Erythroblast (primary cell): Measurements from ENCODE around the gene GLIS1.

ENCODE experiments used
- DNase-seq, 2 experiments: peaks; one replicate each; lab custom pipeline; 2025; lab: John Stamatoyannopoulos, UW
- GATA1 ChIP-seq: IDR thresholded peaks from 2 replicates; pipeline ENCODE4 v1.6.1; 2011; ENCODE audit warnings: low read depth, mild to moderate bottlenecking, control low read depth, low read length, moderate library complexity
- POLR2A ChIP-seq: IDR thresholded peaks from 2 replicates; pipeline ENCODE4 v1.6.1; 2011; ENCODE audit warnings: mild to moderate bottlenecking, low read length

GLIS1 gene

DNA sequence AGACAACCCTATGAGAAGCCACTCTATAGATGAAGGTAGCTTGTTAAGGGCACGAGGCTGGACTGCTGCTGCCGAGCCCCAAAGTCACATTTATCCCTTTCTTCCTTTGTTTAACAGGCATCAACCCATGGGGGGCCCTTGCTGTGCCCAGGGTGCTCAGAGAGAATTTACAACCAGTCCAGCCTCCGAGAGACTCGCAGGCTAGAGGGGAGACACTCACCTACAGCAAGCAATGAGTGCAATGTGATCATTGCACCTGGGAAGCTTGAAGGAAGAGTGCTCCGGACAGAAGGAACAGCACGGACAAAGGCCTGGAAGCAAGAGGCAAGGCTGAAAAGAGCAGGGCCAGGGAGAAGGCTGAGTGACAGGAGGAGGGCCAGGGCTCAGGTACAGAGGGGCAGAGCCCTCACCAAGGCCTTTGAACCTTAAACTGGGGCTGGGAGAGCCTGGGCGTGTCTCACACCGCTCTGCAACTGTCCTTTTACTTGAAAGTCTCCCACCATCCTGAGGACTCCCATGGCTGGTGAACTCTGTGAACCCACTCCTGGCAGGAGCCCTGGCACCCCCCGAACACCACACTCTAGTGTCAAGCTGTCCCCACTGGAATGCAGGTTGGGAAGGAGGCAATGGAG is 252.5 kb downstream of the GLIS1 start:
- DNase-seq, result no peak
- TF ChIP-seq GATA1 (no peak), POLR2A (no peak)

DNA sequence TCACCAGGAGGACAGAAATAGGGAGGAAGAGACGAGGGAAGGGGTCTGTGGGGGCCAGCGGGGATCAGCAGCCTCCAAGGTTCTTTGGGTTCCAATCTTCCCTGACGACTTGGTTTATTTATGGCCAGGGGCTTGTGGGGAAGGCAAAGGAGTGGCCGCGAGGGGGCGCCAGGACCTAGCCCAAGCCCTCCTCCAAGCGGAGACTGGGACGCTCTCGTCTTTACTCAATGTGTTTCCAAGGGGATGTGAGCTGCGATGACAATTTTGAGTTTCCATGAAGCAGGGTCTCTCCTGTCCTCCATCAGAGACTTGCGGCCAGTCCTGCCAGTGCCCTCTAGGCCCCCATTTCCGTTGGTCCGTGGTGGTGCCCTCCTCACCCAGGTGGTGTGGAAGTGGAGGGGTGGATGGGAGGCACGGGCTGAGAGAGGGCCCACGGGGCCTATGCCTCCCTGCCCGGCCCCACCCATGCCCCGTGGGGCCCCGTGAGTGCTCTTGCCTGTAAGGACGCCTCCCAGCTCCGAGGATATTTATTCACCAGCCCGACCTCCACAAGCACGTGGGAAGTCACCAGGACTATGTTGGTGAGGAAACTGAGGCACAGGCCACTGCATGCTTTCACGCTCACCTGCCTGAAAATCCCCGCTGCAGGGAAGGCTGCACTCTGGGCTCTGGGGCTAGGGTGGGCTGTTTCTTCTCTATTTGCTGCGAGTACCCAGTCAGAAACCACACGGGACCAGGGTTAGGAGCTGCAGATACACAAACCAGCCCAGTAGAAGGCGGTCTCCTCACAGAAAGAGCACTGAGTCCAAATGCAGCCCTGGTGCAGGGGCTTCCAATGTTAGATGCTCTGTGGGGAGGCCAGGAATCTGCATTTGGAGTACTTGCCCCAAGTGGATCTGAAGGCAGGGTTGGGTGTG is 253.2 kb downstream of the GLIS1 start:
- DNase-seq, result peak; percentile 57 to 77
- TF ChIP-seq GATA1 (no peak), POLR2A (no peak)

DNA sequence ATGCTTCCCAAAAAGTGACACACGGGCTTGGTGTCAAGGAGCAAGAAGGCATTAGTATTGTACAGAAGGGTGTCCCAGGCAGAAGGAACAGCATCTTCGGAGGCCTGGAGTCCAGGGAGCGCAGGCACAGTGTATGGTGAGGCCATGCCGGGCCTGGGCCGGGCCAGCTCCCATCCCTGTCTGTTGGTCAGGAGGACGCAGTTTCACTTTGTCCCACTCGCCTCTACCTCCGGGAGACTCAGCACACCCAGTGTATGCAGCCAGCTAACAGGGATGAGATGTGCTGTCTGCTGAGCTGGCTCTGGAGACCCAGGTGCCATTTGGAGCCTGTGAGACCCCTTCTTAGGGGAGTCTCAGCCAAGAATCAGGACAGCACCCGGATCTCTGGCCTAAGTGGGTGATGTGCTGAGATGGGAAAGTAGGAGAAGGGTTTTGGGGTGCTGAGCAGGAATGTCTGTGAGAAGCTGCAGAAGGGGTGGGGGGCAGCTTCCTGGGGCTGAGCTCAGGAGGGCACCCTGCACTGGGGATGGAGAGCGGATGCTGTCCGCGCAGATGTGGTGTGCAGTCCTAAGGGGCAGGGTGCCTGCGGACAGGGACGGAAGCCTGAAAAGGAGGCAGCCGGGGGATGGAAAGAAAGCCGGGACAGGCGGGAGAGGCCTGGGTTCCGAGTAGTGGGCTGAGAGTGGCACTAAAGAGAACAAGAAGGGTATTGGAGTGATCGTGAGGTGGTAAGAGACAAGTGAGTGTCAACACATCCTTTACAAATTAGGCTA is 254.1 kb downstream of the GLIS1 start:
- no peak for DNase-seq
- TF ChIP-seq POLR2A, result no peak
- no peak for TF ChIP-seq GATA1

DNA sequence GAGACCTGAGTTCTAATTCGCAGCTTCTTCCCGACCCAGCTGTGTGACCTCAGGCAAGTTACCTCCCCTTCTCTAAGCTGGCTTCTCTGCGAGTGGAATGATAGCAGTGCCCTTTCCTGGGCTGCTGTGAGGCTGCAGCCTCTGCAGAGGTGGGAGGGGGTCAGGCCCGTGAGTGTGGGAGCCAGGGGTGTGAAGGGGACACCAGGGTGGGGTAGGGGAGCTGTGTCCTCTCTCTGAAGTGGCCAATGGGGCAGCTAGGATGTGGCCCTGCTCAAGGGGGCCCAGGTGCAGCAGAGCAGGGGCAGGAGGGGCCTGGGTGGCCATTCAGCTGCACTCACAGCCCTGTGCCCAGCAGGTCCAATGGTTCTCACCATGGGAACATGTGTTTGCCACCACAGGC is 255.3 kb downstream of the GLIS1 start:
- no peak for TF ChIP-seq GATA1
- no peak for TF ChIP-seq POLR2A
- DNase-seq, result no peak

DNA sequence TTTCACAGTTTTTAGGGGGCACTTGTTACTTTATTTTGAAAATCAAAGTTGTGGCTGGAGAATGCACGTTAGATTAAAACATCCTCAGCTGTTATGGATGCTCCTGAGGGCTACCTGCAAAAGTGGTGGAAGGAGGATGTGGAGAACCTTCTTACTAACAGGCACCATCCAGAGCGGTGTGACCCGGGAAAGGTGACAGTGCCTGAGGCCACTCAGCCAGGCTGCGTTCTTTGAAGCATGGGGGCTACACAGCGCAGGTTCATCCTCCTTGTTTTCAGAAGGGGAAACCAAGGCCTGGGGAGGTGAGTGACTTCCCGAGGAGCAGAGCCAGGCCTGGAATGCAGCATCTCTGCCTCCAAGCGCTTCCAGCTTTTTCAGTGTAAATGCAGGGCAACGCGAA is 255.8 kb downstream of the GLIS1 start:
- TF ChIP-seq POLR2A (no peak), GATA1 (no peak)
- no peak for DNase-seq

DNA sequence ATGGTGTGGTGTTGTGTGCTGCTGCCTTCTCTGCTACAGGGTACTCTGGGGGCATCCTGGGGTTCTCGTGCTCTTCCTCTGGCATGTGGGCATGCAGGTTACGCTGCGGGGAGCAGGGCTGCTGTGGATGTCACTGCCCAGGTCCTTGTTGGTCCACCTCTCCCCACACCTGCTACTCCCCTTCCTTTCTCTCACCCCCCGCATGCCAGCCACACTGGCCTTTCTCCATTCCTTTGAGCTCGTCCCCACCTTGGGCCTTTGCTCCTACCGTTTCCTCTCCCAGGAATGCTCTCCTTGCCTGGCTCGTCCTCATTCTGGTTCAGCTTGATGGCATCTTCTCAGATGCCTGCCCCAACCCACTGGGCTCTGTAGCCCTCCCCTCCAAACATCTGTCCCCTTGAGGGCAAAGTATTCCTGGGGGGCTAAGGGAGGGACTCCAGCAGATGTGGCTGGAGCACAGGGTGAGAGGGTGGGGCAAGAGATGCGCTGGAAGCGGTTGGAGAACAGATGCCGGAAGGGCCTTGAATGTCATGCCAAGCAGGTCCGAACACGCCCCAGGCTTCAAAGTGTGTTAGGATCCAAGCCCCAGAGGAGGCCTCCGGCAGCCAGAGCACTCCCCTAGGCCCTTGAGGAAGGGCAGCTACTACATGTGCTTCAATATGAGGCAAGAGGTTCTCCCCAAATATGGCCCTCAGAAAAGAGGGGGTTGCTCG is 256.4 kb downstream of the GLIS1 start:
- no peak for DNase-seq
- no peak for TF ChIP-seq POLR2A
- no peak for TF ChIP-seq GATA1

DNA sequence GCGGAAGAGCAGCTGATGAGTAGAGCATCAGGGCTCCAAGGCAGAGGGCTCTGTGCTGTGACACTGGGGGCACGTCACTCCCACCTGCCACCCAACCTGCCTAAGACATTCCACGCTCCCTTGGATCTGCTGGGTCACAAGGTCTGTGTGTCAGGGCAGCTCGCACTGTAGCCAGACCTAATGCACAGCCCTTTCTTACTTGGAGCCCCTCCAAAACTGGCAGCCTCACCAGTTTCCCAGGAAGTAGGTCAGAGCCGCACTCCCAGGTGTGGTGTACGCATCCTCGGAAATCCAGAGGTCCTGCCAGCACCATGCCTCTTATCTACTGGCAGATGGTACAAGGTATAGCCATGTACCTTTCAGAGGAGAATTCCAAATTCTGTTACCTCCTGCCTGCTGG is 257.5 kb downstream of the GLIS1 start:
- TF ChIP-seq GATA1 (no peak), POLR2A (no peak)

DNA sequence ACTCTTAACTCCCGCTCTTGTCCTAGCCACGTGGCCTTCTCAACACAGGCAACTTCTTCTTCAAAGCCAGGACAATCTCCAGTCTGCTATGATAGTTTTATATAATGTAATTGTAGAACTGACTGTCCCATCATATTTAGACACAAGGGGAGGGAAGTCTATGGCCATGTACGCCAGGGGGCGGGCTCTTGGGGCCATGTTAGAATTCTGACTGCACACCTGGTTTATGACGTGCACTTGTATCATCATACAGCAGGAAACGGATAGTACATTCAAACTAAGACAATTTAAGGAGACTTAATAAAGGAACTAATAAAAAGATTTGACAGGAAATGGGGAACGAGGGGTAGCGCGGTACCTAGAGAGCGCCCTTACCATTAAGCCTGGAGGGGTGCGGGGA is 258.3 kb downstream of the GLIS1 start:
- no peak for TF ChIP-seq GATA1
- TF ChIP-seq POLR2A, result no peak

More for the DNA sequence above, 257.5 kb downstream of the GLIS1 start:
- no peak for DNase-seq

DNA sequence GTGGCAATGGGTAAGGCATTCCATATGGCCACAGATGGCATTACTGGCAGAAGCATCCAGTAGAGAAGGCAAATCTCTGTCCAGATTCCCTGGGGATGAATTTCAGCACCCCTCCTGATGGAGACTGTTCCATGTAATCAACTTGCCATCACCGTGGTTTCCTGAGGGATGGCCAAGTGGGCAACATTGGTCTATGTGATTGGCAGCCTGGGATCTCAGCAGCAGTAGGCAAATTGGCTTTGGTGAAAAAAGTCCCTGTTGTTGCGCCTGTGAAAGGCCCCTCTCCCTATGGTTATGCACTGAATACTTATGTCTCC is 260.5 kb downstream of the GLIS1 start:
- no peak for TF ChIP-seq GATA1
- no peak for TF ChIP-seq POLR2A
- no peak for DNase-seq

More for the DNA sequence above, 258.3 kb downstream of the GLIS1 start:
- no peak for DNase-seq

DNA sequence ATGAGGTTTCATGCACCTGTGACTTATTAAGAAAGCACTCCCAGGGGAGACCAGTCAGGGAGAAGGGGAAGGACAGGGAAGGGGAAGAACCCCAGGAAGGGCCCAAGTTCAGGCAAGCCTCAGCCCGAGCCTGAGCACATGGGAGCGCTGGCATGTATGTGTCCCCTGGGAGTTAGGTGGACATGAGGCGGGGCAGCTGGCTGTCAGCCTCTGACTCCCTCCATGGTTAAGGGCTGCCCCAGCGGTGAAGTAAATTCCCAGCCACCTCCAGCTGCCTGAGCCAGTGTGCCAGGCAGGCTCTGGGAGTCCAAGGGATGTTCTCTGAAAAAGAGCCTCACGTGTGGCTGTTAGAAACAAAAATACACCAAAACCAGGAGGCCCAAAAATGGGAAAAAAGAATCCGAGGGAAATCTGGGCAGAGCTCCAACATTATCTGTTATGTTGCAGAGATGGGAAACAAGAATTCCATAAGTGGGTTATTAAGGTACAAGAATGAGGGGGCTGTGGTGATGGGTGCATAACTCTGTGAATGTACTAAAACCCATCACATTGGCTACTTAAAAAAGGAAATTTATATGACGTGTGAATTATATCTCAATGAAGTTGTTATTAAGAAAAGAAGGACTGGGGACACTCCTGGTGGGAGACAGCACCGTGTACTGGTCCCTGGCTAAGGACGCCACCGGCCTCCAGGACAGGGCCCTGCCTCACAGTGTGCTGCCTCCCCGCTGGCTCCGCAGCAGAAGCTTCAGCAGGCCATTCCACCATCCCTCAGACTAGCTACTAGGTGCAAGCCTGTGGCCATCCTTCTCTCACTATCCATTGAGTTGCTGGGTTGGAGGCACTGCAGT is 261.1 kb downstream of the GLIS1 start:
- TF ChIP-seq POLR2A (no peak), GATA1 (no peak)
- no peak for DNase-seq

DNA sequence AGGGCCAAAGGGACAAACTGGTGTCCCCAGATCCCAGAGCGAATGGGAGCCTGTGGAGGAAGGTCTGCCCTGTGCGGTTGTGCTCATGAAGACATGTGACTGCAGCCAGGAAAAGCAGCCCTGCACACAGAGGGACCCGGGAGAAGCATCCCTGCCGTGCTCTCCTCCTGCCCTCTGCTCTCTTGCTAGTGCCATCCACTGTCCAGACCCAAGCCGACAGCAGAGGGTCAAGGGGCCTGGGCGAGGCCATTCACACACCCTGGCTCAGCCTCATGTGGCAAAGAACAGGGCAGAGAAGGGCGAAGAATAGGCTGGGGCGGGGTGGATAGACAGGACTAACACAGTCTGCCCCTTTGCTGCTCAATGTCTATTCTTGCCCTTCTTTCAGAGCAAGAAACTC is 262.4 kb downstream of the GLIS1 start:
- DNase-seq, result no peak
- TF ChIP-seq POLR2A (no peak), GATA1 (no peak)

DNA sequence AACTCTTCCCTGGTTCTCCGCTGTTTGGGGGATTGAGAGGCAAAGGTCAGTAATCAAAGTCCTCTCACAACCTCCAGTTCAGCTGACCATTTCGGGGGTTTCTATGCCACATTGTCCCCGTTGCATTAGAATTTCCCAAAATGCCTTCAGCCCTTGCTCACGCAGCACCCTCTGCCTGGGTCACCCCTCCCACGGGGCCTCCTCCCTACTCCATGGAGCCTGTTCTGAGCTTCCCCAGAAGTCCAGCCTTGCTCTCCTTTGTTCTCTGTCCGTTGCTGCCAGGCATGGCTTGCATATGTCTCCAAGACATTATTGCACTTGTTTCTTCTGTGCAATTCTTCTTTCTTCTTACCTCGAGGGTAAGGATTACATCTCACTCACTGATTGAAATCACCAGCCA is 263.3 kb downstream of the GLIS1 start:
- DNase-seq, result no peak
- TF ChIP-seq POLR2A, result no peak
- no peak for TF ChIP-seq GATA1
